CD4-positive, alpha-beta T cell (primary cell): ENCODE data around the gene BAG5. TPM values are rescaled to one million over a fixed set of nuclear protein-coding genes. Genes with fewer than 3 reads are reported as not detected.

Source experiments
- ATAC-seq: fragments of 200-7000 bp; cut with Tn5 transposase; one replicate; pipeline ENCODE4 v1.10.0; 2022; ENCODE audit warnings: mild to moderate bottlenecking; ENCODE audit not compliant: poor library complexity
- CTCF ChIA-PET: fragments of 350-600 bp; sonication (Branson Sonifier 250); formaldehyde crosslinking; loops from one replicate; lab custom pipeline; 2021; ENCODE audit warnings: antibody characterized with exemption, inconsistent platforms; lab: Charles Lee
- POLR2A ChIA-PET: fragments of 350-600 bp; sonication (Branson Sonifier 250); formaldehyde crosslinking; loops from one replicate; lab custom pipeline; 2021; ENCODE audit warnings: antibody characterized with exemption, inconsistent platforms; lab: Charles Lee
- DNase-seq, 14 experiments: peaks; one replicate each; pipeline ENCODE4 v3.0.0-alpha.2; 2013 to 2020; ENCODE audit warnings: mixed read lengths in 2 of 14
- H3K27ac ChIP-seq, 2 donors: one replicate each; pipeline versions ENCODE4 v1.5.1 to v1.7.0; 2013; ENCODE audit warnings: low read length in 2 of 2, low read depth in 1 of 2, mild to moderate bottlenecking in 1 of 2
- H3K27me3 ChIP-seq, 2 experiments: 1 replicate in 1 of 2; 2 replicates in 1 of 2; pipeline versions ENCODE4 v1.6.1 to v1.7.0; 2013; ENCODE audit warnings: low read length in 2 of 2, control low read depth in 1 of 2, mild to moderate bottlenecking in 1 of 2, moderate library complexity in 1 of 2; ENCODE audit not compliant: insufficient read depth in 2 of 2, control insufficient read depth in 1 of 2
- H3K36me3 ChIP-seq: one replicate; pipeline ENCODE4 v1.6.1; 2013; ENCODE audit warnings: low read length, control low read depth; ENCODE audit not compliant: insufficient read depth
- H3K4me1 ChIP-seq: one replicate; pipeline ENCODE4 v1.6.1; 2013; ENCODE audit warnings: low read length, control low read depth; ENCODE audit not compliant: insufficient read depth
- H3K4me3 ChIP-seq: one replicate; pipeline ENCODE4 v1.5.1; 2013; ENCODE audit warnings: mild to moderate bottlenecking, low read length, moderate library complexity
- H3K9me3 ChIP-seq, 2 experiments: 1 replicate in 1 of 2; 2 replicates in 1 of 2; pipeline versions ENCODE4 v1.6.1 to v1.7.0; 2013; ENCODE audit warnings: low read length in 2 of 2, mild to moderate bottlenecking in 2 of 2, control low read depth in 1 of 2, moderate library complexity in 1 of 2; ENCODE audit not compliant: control insufficient read depth in 1 of 2, insufficient read depth in 1 of 2
- H3K27ac Mint-ChIP-seq: one replicate; pipeline ENCODE4 v1.8.0; 2020; ENCODE audit warnings: mixed read lengths
- H3K27me3 Mint-ChIP-seq: one replicate; pipeline ENCODE4 v1.8.0; 2021; ENCODE audit warnings: mixed read lengths
- H3K36me3 Mint-ChIP-seq: one replicate; pipeline ENCODE4 v1.8.0; 2021; ENCODE audit warnings: low read depth, mixed read lengths
- H3K4me1 Mint-ChIP-seq: one replicate; pipeline ENCODE4 v1.8.0; 2021; ENCODE audit warnings: low read depth, mixed read lengths
- H3K4me3 Mint-ChIP-seq: one replicate; pipeline ENCODE4 v1.8.0; 2020; ENCODE audit warnings: mild to moderate bottlenecking, mixed read lengths
- H3K9me3 Mint-ChIP-seq: one replicate; pipeline ENCODE4 v1.8.0; 2020; ENCODE audit warnings: mixed read lengths
- intact Hi-C, 2 experiments: fragments of 100-400 bp; cut with DNase I in 1 of 2; cut with micrococcal nuclease in 1 of 2; formaldehyde crosslinking; loops; one replicate each; pipeline versions ENCODE4 v1.15.1 to v1.9.0; 2023 to 2025; cut with DNase I, micrococcal nuclease
- total RNA-seq, 174 experiments: library from RNA in 2 of 174; stranded (reverse) in 2 of 174; gene quantifications; one replicate each; pipeline ENCODE4 v1.2.3 and lab custom pipeline; 2021 to 2026
- TF ChIP-seq, protein P1 (sequence below): fragments of 200-600 bp; IDR thresholded peaks from one replicate; pipeline ENCODE4 v1.8.0; 2022; ENCODE audit warnings: antibody characterized with exemption, mild to moderate bottlenecking

The BAG5 gene
- total RNA-seq, 2 experiments from 2014 or later, result 39.4 to 40.3 TPM

DNA sequence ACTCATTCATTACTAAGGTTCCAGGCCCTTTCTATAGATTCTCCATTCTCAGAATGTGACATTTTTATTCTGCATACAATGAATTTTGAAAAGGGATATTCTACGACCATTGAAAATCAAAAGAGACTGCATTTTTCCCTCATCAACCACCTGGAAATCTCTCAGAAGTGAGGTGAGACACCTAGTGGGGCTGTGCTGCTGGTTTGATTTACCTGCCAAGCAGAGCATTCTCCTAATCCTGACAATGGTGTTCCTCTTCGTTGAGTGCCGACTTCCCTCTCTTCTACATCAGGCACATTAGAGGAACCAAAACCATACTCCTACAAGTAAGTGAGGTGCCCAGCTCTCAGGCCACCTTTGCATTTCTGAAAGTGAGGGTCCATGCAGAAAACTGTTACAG is 54.7 kb downstream of the BAG5 start:
- Histone ChIP-seq H3K4me3 (no peak overlapping the region), H3K4me1 (no peaks in the 10 kb centered on the region), H3K27me3 (no peaks in the 10 kb centered on the region), H3K9me3 (no peaks in the 10 kb centered on the region), H3K36me3 (peaks cover 40% of the 10 kb centered on the region), H3K27ac (no peak overlapping the region)
- CTCF ChIA-PET, result interaction anchor here (1.3 kb wide), 1 partner anchor 7 kb away, joined by 3 read pairs; no protein-coding TSS in a partner anchor
- Mint-ChIP-seq H3K36me3 (peaks cover 68% of the 10 kb centered on the region), H3K4me3 (no peak overlapping the region), H3K4me1 (no peaks in the 10 kb centered on the region), H3K27ac (no peak overlapping the region), H3K27me3 (no peaks in the 10 kb centered on the region), H3K9me3 (no peaks in the 10 kb centered on the region)
- ATAC-seq (no peak), DNase-seq (no peak)
- intact Hi-C loops, result no loop called here
- TF ChIP-seq, protein P1, sequence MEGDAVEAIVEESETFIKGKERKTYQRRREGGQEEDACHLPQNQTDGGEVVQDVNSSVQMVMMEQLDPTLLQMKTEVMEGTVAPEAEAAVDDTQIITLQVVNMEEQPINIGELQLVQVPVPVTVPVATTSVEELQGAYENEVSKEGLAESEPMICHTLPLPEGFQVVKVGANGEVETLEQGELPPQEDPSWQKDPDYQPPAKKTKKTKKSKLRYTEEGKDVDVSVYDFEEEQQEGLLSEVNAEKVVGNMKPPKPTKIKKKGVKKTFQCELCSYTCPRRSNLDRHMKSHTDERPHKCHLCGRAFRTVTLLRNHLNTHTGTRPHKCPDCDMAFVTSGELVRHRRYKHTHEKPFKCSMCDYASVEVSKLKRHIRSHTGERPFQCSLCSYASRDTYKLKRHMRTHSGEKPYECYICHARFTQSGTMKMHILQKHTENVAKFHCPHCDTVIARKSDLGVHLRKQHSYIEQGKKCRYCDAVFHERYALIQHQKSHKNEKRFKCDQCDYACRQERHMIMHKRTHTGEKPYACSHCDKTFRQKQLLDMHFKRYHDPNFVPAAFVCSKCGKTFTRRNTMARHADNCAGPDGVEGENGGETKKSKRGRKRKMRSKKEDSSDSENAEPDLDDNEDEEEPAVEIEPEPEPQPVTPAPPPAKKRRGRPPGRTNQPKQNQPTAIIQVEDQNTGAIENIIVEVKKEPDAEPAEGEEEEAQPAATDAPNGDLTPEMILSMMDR, result no peak
- POLR2A ChIA-PET, result interaction anchor here (0.6 kb wide), 1 partner anchor 732 kb away, joined by 3 read pairs; no protein-coding TSS in a partner anchor

Other genes with a start within 250 kb of the BAG5 start
- 100 to 1,000 TPM; 658 TPM for gene EIF5, start 228.4 kb downstream of the BAG5 start, total RNA-seq
- 100 to 1,000 TPM; 107 TPM for gene MARK3, start 177.2 kb downstream of the BAG5 start, total RNA-seq
- 1 to 10 TPM; 5.8 to 6.6 TPM for gene CKB, start 39.8 kb downstream of the BAG5 start, total RNA-seq
- gene TRMT61A, start 33.5 kb downstream of the BAG5 start, total RNA-seq, result 1 to 10 TPM; 9.2 to 9.8 TPM
- gene COA8, start 303 bp upstream of the BAG5 start, total RNA-seq, result 10 to 100 TPM in 1 of 2 experiments, 1 to 10 TPM in 1; 9.1 to 10.7 TPM
- 100 to 1,000 TPM; 111 to 119 TPM for gene KLC1, start 66.6 kb upstream of the BAG5 start, total RNA-seq
- gene XRCC3, start 152.8 kb upstream of the BAG5 start, total RNA-seq, result 1 to 10 TPM; 4.6 to 4.8 TPM
- gene ZFYVE21, start 153.2 kb upstream of the BAG5 start, total RNA-seq, result 1 to 10 TPM; 2.6 to 3.0 TPM